HG03108 (cell line): ENCODE data around the gene CIB1.
A peak's percentile ranks its signal among the peaks of the same experiment; 100 is the strongest.
"Not testable (repeated sequence)": the region's sequence is repeated elsewhere in the genome, so short reads cannot be mapped to it uniquely, and the experiment has no call there.

ENCODE experiments used
- ATAC-seq: cut with Tn5 transposase; IDR thresholded peaks from one replicate; pipeline ENCODE4 v1.9.1; 2021; ENCODE audit warnings: moderate library complexity; ENCODE audit not compliant: unreplicated experiment

The CIB1 gene

DNA sequence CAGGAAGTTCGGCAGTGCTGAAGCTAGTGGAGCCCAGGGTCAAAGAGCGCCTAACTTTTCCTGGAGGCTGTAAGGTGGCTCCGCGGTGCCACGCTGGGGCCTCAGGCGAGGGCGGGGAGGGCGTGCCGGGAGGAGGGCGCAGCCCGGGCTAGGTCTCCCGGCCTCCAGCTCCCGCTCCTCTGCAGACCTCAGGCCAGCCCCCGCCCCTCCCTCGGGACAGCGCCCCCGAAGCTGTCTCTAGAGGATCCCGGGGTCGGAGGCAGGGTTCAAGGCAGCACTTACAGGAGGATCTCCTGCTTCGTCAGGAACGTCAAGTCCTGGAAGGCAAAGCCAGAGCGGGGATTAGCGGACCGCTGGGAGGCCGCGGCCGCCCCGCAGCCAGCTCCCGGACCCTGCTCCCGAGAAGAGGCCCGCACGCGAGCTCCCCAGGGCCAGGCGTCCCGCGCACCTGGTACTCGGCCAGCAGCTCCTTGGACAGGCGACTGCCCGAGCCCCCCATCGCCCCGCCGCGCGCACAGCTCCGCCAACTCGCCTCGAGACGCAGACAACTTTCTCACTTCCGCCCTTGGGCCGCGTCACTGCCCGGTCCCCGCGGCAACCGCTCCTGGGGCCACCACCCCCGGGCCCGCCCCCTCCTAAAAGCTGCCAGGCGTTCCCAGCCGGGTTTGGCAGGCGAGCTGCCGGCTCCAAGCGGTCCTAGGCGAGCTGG is at the start of gene CIB1:
Gene CIB1, minus strand, starts transcription at position 555 of the 709 bp plus-strand sequence. Its CDS starts 56 bp downstream, at position 499.
- ATAC-seq = peak; percentile 86

DNA sequence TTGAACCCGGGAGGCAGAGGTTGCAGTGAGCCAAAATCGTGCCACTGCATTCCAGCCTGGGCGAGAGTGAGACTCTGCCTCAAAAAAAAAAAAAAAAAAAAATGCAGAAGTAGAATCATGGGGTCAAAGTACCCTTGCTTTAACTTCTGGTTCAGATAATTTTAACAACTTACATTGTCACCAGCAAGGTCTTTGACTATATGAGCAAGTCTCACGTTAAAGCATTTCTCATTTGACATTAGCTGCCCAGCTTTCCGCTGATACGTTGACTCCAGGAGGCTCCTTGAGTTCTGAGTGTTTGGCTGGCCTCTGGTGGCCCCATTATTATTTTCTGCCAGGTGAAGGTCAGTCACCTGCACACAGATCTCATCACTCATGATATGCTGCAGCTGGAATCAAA is 47.9 kb upstream of the CIB1 start:
- not testable (repeated sequence) for ATAC-seq

DNA sequence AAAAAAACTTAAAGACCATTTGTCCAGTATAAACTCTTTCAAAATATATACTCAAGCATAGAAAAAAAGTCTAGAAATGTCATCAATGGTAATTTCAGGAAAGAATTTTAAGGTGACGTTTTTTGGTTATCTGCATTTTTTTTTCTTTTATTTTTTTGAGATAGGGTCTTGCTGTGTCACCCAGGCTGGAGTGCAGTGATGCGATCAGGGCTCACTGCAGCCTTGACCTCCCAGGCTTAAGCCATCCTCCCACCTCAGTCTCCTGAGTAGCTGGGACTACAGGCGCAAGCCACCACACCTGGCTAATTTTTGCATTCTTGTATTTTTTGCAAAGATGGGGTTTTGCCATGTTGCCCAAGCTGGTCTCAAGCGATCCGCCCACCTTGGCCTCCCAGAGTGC is 47.0 kb upstream of the CIB1 start:
- not testable (repeated sequence) for ATAC-seq

DNA sequence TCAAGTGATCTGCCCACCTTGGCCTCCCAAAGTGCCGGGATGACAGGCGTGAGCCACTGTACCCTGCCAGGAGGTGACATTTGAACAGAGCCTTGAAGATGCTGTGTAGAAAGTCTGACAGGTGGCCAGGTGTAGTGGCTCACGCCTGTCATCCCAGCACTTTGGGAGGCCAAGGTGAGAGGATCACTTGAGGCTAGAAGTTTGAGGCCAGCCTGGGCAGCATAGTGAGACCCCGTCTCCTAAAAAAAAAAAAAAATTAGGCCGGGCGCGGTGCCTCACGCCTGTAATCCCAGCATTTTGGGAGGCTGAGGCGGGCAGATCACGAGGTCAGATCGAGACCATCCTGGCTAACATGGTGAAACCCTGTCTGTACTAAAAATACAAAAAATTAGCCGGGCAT is 44.7 kb upstream of the CIB1 start:
- ATAC-seq = not testable (repeated sequence)

DNA sequence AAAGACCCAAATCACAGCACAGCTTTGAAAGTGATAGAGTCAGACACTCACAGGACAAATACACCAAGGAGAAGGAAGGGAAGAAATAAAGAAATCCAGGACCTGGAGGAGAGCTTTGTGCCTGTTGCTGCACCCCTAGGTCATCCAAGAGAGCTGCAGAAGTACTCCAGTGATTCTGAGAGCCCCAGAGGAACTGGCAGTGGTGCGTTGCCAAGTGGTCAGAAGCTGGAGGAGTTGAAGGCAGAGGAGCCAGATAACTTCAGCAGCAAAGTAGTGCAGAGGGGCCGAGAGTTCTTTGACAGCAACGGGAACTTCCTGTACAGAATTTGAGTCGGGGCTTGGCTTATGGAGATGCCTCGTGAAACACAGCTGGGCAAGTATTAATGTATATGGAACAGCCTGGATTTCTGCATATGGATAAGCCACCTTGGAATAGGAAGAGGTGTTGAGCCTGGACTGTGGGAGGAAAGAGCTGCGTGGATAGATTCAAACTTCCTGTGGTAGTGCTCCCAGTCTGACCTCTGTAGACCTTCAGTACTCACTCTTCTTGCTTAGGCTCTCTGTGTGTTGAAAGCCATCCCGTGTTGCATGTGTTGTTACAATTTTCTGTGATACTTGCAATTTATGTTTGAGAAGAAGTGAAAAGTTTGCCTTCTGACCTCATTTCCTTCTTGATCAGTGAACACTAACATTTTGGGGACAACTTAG is 37.9 kb upstream of the CIB1 start:
- no peak for ATAC-seq

DNA sequence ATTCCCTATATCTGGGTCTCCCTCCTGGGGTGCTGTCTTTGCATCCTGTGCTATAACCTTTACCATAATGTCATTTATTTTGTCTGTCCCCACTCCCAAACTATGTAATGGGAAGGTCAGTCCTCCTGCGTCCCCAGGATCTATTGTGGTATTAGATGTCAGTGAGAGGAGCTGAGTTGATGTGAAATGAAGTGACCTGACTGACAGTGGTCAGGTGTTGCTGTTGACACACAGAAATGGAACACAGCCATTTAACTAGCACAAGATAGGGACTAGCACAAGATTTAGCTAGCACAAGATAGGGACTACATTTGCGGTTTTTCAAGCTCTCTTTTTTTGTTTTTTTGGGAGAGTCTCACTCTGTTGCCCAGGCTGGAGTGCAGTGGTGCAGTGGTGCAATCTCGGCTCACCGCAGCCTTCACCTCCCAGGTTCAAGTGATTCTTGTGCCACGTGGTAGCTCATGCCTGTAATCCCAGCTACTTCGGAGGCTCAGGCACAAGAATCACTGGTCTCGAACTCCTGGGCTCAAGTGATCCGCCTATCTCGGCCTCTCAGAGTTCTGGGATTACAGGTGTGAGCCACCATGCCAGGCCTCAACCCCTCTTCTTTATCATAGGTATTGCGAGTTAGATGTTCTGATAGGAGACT is 36.9 kb upstream of the CIB1 start:
- no peak for ATAC-seq

DNA sequence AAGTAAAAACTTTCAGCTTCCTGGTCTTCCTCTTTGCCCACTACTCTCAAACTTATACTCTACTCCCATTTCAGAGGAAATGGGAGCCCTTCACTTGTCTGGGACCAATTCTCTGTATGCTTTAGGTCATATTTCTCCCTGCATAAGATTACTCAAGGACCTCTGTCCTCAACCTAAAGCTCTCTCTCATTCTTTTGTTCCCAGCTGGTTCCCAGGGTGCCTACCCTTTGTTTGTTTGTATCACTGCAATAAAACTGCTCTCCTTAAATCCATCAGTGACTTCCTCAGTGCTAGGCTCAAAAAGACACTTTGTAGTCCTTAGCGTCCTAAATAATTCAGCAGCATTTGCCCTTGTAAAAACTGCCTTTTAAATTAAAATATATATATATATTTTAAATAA is 34.7 kb upstream of the CIB1 start:
- no peak for ATAC-seq

DNA sequence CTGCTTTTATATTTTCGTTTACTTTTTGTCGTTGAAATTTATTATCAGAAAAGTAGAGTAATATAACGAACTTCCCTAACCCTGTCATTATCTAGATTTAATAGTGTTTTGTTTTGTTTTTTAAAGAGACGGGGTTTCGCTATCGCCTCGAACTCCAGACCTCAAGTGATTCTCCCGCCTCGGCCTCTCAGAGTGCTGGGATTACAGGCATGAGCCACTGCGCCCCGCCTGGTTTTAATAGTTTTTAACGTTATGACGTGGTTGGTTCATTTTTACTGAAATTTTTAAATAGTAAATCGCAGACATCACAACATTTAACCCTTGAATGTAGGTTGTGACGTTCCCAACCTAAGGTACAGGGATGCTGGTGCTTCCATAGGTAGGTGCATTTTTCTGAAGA is 32.7 kb upstream of the CIB1 start:
- ATAC-seq = no peak

DNA sequence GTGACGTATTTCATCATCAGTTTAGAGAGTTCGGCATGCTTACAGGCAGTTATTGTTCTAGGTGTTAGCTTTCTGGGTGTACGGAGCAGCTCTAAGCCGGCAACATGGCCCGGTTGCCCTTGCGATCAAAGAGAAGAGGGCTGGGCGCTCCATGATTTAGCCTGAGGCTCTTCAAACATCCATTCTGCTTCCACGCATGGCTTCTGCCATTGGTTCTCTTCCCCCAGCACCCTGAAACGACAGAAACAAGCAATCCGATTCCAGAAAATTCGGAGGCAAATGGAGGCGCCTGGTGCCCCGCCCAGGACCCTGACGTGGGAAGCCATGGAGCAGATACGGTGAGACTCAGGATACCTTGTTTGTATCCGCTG is 32.3 kb upstream of the CIB1 start:
- ATAC-seq = peak; percentile 2

DNA sequence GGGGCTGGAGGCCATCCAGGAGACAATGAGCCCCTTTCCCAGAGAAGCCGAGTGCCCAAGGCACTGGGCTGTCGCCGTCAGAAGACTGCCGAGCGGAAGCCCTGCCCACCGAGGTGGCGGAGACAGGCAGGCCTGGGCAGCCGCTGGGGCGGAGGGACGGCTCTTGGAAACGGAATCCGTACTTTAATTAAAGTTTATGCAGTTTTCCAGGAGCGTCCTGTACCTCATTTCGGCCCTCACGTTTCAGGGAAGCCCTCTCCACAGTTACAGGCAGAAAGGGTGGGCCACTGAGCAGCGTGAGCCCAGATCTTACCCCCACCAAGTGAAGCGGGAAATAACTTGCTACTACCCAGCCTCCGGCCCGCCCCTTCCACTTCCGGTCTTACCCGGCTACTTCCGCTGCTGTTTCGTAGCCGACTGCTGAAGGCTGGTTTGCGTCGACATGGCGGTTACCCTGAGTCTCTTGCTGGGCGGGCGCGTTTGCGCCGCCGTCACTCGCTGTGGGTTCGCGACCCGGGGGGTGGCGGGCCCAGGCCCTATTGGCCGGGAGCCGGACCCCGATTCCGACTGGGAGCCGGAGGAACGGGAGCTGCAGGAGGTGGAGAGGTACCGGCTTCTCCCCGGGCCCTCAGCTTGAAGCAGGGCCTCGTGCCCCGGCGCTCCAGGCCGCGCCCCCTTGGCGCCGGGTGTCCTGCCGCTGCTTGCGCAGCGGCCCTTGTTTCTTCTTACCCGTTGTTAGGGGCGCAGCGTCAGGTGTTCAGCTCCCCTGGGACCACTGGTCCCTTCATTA is 31.7 kb upstream of the CIB1 start, which contains the start of gene NGRN:
Gene NGRN, plus strand, starts transcription at position 402 of the 790 bp plus-strand sequence. Its CDS starts 41 bp downstream, at position 443.
- peak; percentile 92 for ATAC-seq

DNA sequence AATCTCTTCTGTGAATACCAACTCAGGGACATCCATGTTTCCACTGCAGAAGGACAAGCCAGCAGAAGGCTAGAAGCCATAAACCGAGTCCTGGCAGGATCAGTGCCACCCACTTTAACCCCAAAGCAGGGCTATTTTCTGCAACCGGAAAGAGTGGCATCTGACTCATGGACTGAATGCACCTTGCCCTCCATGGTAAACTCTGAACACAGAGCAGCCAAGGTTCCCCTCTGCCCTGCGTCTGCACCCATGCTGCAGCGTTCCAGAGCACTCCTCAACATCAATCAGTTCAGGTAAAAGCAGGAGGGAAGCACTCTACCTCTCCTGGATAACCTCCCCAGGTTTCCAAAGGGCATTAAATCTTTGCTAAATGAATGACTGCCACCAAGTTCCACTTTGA is 30.9 kb upstream of the CIB1 start:
- no peak for ATAC-seq

DNA sequence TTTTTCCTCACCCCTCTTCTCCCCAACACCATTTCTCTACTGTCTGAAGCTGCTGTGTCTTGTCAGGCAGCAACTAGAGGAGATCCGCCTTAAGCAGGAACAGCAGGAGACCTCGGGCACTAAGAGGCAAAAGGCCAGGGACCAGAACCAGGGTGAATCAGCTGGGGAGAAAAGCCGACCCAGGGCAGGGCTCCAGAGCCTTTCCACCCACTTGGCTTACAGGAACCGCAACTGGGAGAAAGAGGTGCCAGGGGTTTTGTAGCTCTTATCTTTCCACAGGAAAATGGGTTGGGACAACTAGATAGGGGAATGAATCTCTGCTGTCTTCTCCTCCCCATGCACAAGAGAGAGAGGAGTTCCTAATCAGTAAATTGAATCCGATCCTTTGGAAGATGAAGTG is 28.7 kb upstream of the CIB1 start:
- ATAC-seq = no peak

DNA sequence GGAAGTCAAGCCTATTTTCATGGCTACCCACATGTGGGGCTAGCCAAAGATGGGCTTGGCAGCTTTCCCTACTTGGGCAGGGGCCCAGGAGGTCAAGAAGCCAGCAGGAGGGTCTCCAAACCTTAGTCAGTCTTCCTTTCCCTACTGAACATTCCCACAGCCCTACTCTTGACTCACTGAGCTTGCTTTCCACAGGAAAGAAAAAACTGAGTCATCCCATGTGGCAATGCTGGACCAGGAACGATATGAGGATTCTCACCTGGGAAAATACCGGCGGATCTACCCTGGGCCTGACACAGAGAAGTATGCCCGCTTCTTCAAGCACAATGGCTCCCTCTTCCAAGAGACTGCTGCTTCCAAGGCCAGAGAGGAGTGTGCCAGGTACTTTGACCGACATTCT is 28.1 kb upstream of the CIB1 start:
- ATAC-seq = no peak

DNA sequence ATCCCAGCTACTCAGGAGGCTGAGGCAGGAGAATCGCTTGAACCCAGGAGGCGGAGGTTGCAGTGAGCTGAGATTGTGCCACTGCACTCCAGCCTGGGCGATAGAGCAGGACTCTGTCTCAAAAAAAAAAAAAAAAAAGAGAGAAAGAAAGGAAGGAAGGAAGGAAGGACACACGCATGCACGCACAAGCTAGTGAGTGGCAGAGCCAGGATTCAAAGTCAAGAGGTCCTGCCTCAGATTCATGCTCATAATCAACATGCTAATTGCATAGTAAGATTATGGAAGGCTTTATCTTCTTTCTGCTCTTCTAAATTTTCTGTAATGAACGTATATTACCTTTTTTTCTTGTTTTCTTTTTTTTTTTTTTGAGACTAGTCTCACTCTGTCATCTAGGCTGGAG is 27.0 kb upstream of the CIB1 start:
- not testable (repeated sequence) for ATAC-seq

DNA sequence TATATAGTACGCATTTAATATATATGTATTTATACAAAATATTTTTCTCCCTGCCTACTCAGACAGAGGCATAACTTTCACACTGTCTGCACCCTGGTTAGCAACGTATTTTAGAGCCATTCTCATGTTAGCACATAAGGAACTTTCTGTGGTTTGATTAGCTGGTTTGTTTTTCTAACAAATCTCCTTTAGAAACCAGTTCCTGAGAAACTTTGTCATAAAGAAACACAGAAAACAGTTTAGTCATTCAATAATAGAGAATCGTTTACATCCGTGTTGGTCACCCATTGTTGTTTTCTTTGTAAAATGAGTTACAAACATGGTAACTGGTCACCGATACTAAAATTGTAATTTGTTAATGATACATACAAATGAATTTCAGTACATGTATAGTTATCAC is 25.8 kb upstream of the CIB1 start:
- ATAC-seq = peak; percentile 69

DNA sequence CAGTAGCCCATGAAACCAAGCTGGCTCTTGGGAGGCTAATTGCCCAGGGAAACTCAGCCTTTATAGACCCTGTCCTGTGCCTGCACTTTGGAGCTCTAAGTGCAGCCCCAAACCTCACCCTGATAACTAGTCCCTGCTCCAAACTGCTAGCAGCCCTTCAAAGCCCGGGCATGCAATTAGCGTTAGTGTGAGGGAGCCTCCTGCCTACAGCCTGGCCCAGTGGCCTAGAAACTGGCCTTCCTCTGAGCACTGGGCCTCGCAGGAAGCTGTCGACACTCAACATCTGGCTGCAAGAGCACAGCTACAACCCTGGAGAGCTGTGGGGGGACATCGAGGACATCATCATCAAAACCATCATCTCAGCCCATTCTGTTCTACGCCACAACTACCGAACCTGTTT is 24.0 kb upstream of the CIB1 start:
- ATAC-seq = no peak

DNA sequence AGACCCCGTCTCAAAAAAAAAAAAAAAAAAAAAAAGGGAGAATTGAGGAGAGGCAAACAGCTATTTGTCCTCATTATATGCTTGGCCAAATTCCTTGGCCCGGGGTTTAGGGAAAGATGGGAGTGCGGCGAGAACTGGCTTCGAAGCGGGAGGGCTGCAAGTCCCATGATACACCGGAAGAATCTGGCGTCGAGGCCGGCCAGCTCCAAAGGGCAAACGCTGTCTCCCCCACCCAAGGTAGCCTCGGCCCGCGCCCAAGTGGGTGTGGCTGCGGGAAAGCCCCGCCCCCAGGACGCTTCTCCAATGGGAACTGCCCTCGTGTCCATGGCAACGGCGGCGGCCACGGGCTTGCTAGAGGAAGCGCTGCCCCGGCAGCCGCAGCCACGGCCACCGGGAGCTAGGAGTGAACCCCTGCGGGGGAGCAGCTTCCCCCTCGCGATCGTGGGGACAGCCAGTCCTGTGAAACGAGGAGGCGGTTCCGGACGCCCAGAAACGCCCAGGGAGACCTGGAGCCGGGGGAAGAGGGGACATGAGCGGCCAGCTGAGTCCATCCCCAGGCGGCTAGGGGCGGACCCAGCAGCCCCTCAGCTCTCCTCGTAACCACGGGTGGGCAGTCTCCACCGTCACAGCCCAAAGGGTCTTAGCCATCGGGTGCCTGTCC is 15.6 kb upstream of the CIB1 start, which contains the start of gene TTLL13:
Gene TTLL13, plus strand, starts transcription at position 354 of the 661 bp plus-strand sequence. CDS start 1,075 bp downstream, outside the sequence.
- ATAC-seq = peak; percentile 69

DNA sequence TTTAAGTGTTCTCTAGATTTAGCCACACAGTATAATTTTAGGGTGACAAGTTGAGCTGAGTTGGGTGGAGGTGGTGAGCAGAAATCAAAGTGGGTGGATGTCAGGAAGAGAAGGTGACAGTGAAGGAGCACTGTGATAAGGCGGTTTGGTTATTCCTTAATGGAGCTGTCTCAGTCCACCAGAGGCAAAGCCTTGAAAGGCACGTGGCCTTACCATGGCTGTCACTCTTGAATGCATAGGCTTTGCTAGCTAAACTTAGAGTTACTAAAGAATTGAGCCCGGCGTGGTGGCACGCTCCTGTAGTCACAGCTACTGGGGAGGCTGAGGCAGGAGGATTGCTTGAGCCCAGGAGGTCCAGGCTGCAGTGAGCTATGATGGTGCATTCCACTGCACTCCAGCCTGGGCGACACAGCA is 15.1 kb upstream of the CIB1 start:
- no peak for ATAC-seq

DNA sequence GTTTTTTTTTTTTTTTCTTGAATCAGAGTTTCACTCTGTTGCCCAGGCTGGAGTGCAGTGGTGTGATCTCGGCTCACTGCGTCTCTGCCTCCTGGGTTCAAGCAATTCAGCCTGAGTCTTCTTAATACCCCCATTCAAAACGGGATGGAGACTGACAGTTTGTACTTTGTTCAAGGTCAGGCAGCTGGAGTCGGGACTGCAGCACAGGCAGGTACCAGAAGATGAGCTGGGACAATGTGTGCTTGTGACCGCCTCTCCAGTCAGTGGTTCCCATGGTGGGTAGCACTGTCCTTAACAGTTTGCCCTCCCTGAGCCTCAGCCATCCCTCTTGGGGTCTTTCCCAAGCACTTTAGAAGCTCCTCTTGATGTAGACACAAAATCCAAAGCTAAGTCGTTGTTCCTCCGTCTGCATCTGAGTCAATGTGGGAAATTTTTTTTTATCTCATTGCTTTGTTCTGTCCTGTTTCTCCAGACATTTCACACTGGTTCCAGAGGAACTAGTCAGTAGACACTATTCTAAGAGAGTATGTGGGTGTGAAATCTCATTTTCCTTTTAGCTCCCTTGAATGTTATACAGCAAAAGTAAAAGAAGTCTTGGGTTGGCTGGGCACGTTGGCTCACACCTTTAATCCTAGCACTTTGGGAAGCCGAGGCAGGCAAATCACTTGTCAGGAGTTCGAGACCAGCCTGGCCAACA is 10.3 kb upstream of the CIB1 start:
- no peak for ATAC-seq
